ENCODE results near the gene ADAP1.

ADAP1 gene

DNA sequence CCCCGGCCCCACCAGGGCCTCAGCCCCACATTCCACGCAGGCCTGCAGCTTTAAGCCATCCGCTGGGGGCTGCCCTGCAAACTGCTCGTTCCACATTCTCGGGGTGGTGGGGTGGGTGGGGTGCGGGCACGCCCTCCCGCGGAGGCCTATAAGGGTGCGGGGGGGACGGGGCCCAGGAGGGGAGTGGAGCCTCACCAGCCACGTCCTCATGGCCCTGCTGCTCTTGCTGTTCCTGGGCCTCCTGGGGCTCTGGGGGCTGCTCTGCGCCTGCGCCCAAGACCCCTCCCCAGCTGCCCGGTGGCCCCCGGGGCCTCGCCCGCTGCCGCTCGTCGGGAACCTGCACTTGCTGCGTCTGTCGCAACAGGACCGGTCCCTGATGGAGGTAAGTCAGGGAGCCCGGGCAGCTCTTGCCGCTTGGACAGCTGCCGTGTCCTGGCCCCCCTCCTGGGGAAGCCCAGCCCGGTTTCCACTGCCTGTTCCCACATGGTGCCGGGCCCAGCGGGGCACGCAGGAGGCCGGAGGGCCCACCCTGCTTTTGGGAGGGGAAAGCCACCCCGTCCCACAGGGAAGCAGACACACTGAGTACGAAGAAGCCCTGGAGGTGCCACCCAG lies 28.6 kb upstream of the ADAP1 start, which contains the start of gene CYP2W1:
Gene CYP2W1, plus strand, starts transcription at position 178 of the 612 bp plus-strand sequence. Its CDS starts 31 bp downstream, at position 209.
- no peak within 1 kb of the TSS; the same call in 1 of the 2 replicates for H2AFZ ChIP-seq (ENCODE audit: low read length)
- H3K4me1 ChIP-seq (ENCODE audit: insufficient read depth, low read length, poor library complexity, severe bottlenecking): peaks cover 46% of the 10 kb centered on the region
- peak within 1 kb of the TSS; percentile 39 for H3K4me3 ChIP-seq (ENCODE audit: low read length, poor library complexity, severe bottlenecking)
- no peaks in the 10 kb centered on the region for H3K27me3 ChIP-seq (ENCODE audit: insufficient read depth, low read length, poor library complexity, severe bottlenecking)
- no peaks in the 10 kb centered on the region for H4K20me1 ChIP-seq (ENCODE audit: insufficient read depth, low read length, poor library complexity, severe bottlenecking)
- peak within 1 kb of the TSS; percentile 46 for H3K4me2 ChIP-seq (ENCODE audit: low read depth, low read length, poor library complexity, severe bottlenecking)
- peaks cover 4% of the 10 kb centered on the region; the same call in 1 of the 2 replicates for H3F3A ChIP-seq (ENCODE audit: low read depth)
- no peak for TF ChIP-seq EZH2phosphoT487 (IDR thresholded peaks at IDR 0.05; ENCODE audit: borderline replicate concordance)
- TF ChIP-seq, protein P1, sequence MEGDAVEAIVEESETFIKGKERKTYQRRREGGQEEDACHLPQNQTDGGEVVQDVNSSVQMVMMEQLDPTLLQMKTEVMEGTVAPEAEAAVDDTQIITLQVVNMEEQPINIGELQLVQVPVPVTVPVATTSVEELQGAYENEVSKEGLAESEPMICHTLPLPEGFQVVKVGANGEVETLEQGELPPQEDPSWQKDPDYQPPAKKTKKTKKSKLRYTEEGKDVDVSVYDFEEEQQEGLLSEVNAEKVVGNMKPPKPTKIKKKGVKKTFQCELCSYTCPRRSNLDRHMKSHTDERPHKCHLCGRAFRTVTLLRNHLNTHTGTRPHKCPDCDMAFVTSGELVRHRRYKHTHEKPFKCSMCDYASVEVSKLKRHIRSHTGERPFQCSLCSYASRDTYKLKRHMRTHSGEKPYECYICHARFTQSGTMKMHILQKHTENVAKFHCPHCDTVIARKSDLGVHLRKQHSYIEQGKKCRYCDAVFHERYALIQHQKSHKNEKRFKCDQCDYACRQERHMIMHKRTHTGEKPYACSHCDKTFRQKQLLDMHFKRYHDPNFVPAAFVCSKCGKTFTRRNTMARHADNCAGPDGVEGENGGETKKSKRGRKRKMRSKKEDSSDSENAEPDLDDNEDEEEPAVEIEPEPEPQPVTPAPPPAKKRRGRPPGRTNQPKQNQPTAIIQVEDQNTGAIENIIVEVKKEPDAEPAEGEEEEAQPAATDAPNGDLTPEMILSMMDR (conservative IDR thresholded peaks at IDR 0.05; ENCODE audit: low read length): no peak
- H3K36me3 ChIP-seq (ENCODE audit: insufficient read depth, low read length): no peaks in the 10 kb centered on the region
- H3K9ac ChIP-seq (ENCODE audit: low read depth, low read length, poor library complexity, severe bottlenecking): peak within 1 kb of the TSS; percentile 52
- no peaks in the 10 kb centered on the region for H3K79me2 ChIP-seq (ENCODE audit: insufficient read depth, low read length)
- no peaks in the 10 kb centered on the region for H3K9me2 ChIP-seq (replicated peaks; ENCODE audit: low read depth, low read length)
- H3K9me3 ChIP-seq (ENCODE audit: insufficient read depth, low read depth, low read length): no peaks in the 10 kb centered on the region

DNA sequence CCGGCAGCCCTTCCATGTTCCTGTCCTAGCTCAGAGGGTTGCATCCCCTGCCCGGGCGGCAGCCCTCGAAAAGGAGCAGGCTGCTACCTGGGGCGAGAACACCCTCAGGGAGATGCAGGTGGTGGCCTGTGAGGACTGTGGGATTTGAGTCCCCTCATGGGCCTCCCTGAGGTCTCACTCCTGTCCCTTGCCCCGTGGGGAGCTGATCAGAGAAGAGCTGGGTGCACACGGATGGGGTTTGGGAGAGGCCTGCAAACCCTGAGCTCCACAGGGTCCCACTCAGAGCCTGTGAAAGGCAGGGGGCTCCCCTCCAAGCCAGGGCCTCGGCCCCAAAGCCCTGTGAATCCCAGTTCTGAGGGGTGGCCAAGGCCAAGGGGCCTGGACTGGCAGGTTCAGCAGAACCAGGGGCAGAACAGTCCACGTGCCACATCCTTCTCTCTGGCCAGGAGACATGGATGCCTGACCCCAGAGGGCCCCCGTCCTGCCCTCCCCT lies 28.1 kb upstream of the ADAP1 start:
- Histone ChIP-seq H3K36me3 (ENCODE audit: insufficient read depth, low read length) (no peaks in the 10 kb centered on the region), H3K4me3 (ENCODE audit: low read length, poor library complexity, severe bottlenecking) (peak overlapping the region; percentile 9), H4K20me1 (ENCODE audit: insufficient read depth, low read length, poor library complexity, severe bottlenecking) (no peaks in the 10 kb centered on the region), H3K9me2 (replicated peaks; ENCODE audit: low read depth, low read length) (no peaks in the 10 kb centered on the region), H2AFZ (ENCODE audit: low read length) (no peak overlapping the region), H3K4me1 (ENCODE audit: insufficient read depth, low read length, poor library complexity, severe bottlenecking) (peaks cover 51% of the 10 kb centered on the region), H3K9me3 (ENCODE audit: insufficient read depth, low read depth, low read length) (no peaks in the 10 kb centered on the region), H3F3A (ENCODE audit: low read depth) (peaks cover 4% of the 10 kb centered on the region; the same call in 1 of the 2 replicates), H3K9ac (ENCODE audit: low read depth, low read length, poor library complexity, severe bottlenecking) (peak overlapping the region; percentile 52), H3K4me2 (ENCODE audit: low read depth, low read length, poor library complexity, severe bottlenecking) (peak overlapping the region; percentile 46), H3K27me3 (ENCODE audit: insufficient read depth, low read length, poor library complexity, severe bottlenecking) (no peaks in the 10 kb centered on the region), H3K79me2 (ENCODE audit: insufficient read depth, low read length) (no peaks in the 10 kb centered on the region)
- TF ChIP-seq, protein P1 (conservative IDR thresholded peaks at IDR 0.05; ENCODE audit: low read length): no peak
- no peak for TF ChIP-seq EZH2phosphoT487 (IDR thresholded peaks at IDR 0.05; ENCODE audit: borderline replicate concordance)

DNA sequence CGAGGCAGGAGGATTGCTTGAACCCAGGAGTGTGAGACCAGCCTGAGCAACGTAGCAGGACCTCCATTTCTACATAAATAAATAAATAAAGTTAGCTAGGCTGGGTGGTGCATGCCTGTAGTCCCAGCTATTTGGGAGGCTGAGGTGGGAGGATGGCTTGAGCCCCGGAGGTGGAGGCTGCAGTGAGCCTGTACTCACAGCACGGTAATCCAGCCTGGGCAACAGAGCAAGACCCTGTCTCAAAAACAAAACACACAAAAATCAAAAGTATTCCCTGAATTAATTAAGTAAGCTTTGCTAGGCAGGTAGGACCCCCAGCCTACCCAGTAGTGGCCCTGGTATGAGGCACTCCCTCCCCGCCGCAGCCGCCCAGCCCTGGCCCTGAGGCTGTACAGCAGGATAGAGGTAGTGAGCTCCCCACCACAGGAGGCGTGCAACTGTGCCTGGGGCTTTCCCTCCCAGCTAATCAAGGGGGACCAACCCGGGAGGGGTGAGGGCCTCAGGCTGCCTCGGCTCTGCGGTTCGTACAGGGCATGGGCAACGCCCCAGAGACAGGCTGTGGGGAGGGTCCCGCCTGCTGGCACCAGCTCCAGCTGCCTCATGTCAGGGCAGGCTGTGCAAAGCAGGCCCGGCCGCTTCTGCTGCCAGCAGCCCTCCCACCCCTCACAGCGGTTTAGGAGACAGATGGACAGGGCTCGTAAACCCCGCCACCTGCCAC lies 27.5 kb upstream of the ADAP1 start:
- H3K4me2 ChIP-seq (ENCODE audit: low read depth, low read length, poor library complexity, severe bottlenecking): peak overlapping the region; percentile 46
- no peaks in the 10 kb centered on the region for H3K9me2 ChIP-seq (replicated peaks; ENCODE audit: low read depth, low read length)

More for the DNA sequence above, 27.5 kb upstream of the ADAP1 start:
- Histone ChIP-seq H3K4me3 (ENCODE audit: low read length, poor library complexity, severe bottlenecking) (peak overlapping the region; percentile 39), H3K9ac (ENCODE audit: low read depth, low read length, poor library complexity, severe bottlenecking) (peak overlapping the region; percentile 52), H3K27me3 (ENCODE audit: insufficient read depth, low read length, poor library complexity, severe bottlenecking) (no peaks in the 10 kb centered on the region), H3K4me1 (ENCODE audit: insufficient read depth, low read length, poor library complexity, severe bottlenecking) (peaks cover 57% of the 10 kb centered on the region), H3K79me2 (ENCODE audit: insufficient read depth, low read length) (no peaks in the 10 kb centered on the region), H3F3A (ENCODE audit: low read depth) (peaks cover 4% of the 10 kb centered on the region; the same call in 1 of the 2 replicates), H2AFZ (ENCODE audit: low read length) (no peak overlapping the region; the same call in 1 of the 2 replicates), H3K9me3 (ENCODE audit: insufficient read depth, low read depth, low read length) (no peaks in the 10 kb centered on the region), H4K20me1 (ENCODE audit: insufficient read depth, low read length, poor library complexity, severe bottlenecking) (no peaks in the 10 kb centered on the region), H3K36me3 (ENCODE audit: insufficient read depth, low read length) (no peaks in the 10 kb centered on the region)
- TF ChIP-seq EZH2phosphoT487 (IDR thresholded peaks at IDR 0.05; ENCODE audit: borderline replicate concordance): no peak
- TF ChIP-seq, protein P1 (conservative IDR thresholded peaks at IDR 0.05; ENCODE audit: low read length): no peak; the same call in 1 of the 2 replicates

All from Loucy (cell line).